Measurements from ENCODE around the gene IRAK2. TPM values are rescaled to one million over a fixed set of nuclear protein-coding genes. Genes with fewer than 3 reads are reported as not detected.

IRAK2 gene
- total and polyA plus RNA-seq, 4 donors: 2.9 to 33.1 (median 10.0) TPM

DNA sequence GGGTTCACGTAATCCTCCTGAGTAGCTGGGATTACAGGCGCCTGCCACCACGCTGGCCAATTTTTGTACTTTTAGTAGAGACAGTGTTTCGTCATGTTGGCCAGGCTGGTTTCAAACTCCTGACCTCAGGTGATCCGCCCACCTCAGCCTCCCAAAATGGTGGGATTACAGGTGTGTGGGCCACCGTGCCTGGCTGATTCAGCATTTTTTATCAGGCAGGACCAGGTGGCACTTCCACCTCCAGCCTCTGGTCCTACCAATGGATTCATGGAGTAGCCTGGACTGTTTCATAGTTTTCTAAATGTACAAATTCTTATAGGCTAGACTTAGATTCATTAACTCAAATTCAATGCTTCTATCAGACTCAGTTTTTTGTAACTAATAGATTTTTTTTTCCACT is 13.7 kb upstream of the IRAK2 start:
- ATAC-seq (ENCODE audit: insufficient read depth, low FRiP score) (no peak), DNase-seq (no peak)
- Histone ChIP-seq H3K4me3 (no peak overlapping the region), H3K27me3 (ENCODE audit: control insufficient read depth in 3 of 3, insufficient read depth in 3 of 3, low read length in 2 of 3) (no peaks in the 10 kb centered on the region), H3K9me3 (ENCODE audit: control insufficient read depth in 4 of 4, insufficient read depth in 3 of 4, low read length in 3 of 4) (no peaks in the 10 kb centered on the region), H3K36me3 (ENCODE audit: control insufficient read depth in 4 of 4, insufficient read depth in 4 of 4, low read length in 4 of 4) (peaks cover 15 to 29% (median 19%) of the 10 kb centered on the region in 4 donors), H3K9ac (ENCODE audit: insufficient read depth in 1 of 2, low read length in 2 of 2) (no peak overlapping the region), H3K27ac (ENCODE audit: low read depth in 1 of 2, low read length in 1 of 2) (no peak overlapping the region), H3K4me1 (ENCODE audit: control insufficient read depth in 5 of 5, insufficient read depth in 5 of 5, low read length in 5 of 5) (no peaks in the 10 kb centered on the region)
- TF ChIP-seq, protein P1, sequence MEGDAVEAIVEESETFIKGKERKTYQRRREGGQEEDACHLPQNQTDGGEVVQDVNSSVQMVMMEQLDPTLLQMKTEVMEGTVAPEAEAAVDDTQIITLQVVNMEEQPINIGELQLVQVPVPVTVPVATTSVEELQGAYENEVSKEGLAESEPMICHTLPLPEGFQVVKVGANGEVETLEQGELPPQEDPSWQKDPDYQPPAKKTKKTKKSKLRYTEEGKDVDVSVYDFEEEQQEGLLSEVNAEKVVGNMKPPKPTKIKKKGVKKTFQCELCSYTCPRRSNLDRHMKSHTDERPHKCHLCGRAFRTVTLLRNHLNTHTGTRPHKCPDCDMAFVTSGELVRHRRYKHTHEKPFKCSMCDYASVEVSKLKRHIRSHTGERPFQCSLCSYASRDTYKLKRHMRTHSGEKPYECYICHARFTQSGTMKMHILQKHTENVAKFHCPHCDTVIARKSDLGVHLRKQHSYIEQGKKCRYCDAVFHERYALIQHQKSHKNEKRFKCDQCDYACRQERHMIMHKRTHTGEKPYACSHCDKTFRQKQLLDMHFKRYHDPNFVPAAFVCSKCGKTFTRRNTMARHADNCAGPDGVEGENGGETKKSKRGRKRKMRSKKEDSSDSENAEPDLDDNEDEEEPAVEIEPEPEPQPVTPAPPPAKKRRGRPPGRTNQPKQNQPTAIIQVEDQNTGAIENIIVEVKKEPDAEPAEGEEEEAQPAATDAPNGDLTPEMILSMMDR (IDR thresholded peaks at IDR 0.05; ENCODE audit: control extremely low read depth, extremely low read depth): no peak
- WGBS, 2 donors: 85 to 87% methylated on average over 6 of the region's 6 CpGs

DNA sequence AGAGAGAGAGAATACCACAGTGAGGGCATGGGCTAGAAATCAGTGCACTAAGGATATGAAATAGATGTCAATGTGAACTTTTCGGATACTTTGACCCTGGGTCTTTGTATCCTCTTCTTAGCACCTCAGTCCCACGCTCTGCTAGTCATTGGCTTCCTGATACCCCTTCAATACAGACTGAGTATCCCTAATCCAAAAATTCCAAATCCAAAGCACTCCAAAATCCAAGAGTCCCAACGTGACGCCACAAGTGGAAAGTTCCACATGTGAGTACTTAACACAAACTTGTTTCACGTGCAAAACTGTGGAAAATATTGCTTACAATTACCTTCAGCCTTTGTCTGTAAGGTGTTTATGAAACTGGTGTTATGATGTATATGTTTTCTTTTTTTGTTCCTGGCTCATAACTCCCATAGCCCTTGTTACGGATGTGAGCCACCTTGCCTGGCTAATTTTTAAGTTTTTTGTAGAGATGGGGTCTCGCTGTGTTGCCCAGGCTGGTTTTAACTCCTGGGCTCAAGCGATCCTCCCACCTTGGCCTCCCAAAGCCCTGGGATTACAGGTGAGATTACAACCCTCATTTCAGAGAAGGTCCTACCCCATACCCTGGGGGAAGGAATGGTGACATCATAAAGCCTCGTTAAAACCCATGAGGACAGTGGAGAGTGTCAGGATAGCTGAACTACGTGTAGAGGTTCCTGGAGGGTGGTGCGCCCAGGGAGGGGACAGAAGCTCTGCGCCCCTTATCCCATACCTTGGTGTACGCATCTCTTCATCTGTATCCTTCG is 10.2 kb upstream of the IRAK2 start:
- Histone ChIP-seq H3K27me3 (ENCODE audit: control insufficient read depth in 3 of 3, insufficient read depth in 3 of 3, low read length in 2 of 3) (no peaks in the 10 kb centered on the region), H3K9me3 (ENCODE audit: control insufficient read depth in 4 of 4, insufficient read depth in 3 of 4, low read length in 3 of 4) (no peaks in the 10 kb centered on the region), H3K9ac (ENCODE audit: insufficient read depth in 1 of 2, low read length in 2 of 2) (no peak overlapping the region), H3K4me1 (ENCODE audit: control insufficient read depth in 5 of 5, insufficient read depth in 5 of 5, low read length in 5 of 5) (no peaks in the 10 kb centered on the region), H3K4me3 (no peak overlapping the region), H3K27ac (ENCODE audit: low read depth in 1 of 2, low read length in 1 of 2) (no peak overlapping the region), H3K36me3 (ENCODE audit: control insufficient read depth in 4 of 4, insufficient read depth in 4 of 4, low read length in 4 of 4) (peaks cover 11 to 19% (median 14%) of the 10 kb centered on the region in 4 donors)
- ATAC-seq (ENCODE audit: insufficient read depth, low FRiP score) (no peak), DNase-seq (no peak)
- WGBS, 2 donors: 89 to 92% methylated on average over 14 of the region's 14 CpGs
- TF ChIP-seq, protein P1 (IDR thresholded peaks at IDR 0.05; ENCODE audit: control extremely low read depth, extremely low read depth): no peak

DNA sequence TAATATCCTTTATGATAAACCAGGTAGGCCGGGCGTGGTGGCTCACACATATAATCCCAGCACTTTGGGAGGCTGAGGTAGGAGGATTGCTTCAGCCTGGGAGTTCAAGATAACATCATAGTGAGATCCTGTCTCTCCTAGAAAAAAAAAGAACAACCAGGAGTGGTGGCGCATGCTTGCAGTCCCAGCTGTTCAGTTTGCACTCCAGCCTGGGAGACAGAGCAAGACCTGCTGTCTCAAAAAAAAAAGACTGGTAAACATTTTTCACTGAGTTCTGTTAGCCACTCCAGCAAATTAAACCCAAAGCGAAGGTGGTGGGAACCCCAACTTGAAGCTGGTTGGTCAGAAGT is 9.6 kb upstream of the IRAK2 start:
- DNase-seq (no peak), ATAC-seq (ENCODE audit: insufficient read depth, low FRiP score) (no peak)
- H3K27ac ChIP-seq (ENCODE audit: low read depth in 1 of 2, low read length in 1 of 2): no peak overlapping the region
- H3K27me3 ChIP-seq (ENCODE audit: control insufficient read depth in 3 of 3, insufficient read depth in 3 of 3, low read length in 2 of 3): no peaks in the 10 kb centered on the region
- peaks cover 5 to 13% (median 8%) of the 10 kb centered on the region in 4 donors for H3K36me3 ChIP-seq (ENCODE audit: control insufficient read depth in 4 of 4, insufficient read depth in 4 of 4, low read length in 4 of 4)
- no peak overlapping the region for H3K4me3 ChIP-seq
- H3K9ac ChIP-seq (ENCODE audit: insufficient read depth in 1 of 2, low read length in 2 of 2): no peak overlapping the region
- no peaks in the 10 kb centered on the region for H3K4me1 ChIP-seq (ENCODE audit: control insufficient read depth in 5 of 5, insufficient read depth in 5 of 5, low read length in 5 of 5)
- WGBS, 2 donors: 93 to 96% methylated on average over 4 of the region's 4 CpGs
- H3K9me3 ChIP-seq (ENCODE audit: control insufficient read depth in 4 of 4, insufficient read depth in 3 of 4, low read length in 3 of 4): no peaks in the 10 kb centered on the region
- TF ChIP-seq, protein P1 (IDR thresholded peaks at IDR 0.05; ENCODE audit: control extremely low read depth, extremely low read depth): no peak

Data from lung (tissue), 12 donors.